ENCODE data around the gene ARID5B. TPM values are rescaled to one million over a fixed set of nuclear protein-coding genes. Genes with fewer than 3 reads are reported as not detected.

Gene ARID5B
- total RNA-seq, 2 donors from 2014 or later: 60.7 to 80.4 TPM

DNA sequence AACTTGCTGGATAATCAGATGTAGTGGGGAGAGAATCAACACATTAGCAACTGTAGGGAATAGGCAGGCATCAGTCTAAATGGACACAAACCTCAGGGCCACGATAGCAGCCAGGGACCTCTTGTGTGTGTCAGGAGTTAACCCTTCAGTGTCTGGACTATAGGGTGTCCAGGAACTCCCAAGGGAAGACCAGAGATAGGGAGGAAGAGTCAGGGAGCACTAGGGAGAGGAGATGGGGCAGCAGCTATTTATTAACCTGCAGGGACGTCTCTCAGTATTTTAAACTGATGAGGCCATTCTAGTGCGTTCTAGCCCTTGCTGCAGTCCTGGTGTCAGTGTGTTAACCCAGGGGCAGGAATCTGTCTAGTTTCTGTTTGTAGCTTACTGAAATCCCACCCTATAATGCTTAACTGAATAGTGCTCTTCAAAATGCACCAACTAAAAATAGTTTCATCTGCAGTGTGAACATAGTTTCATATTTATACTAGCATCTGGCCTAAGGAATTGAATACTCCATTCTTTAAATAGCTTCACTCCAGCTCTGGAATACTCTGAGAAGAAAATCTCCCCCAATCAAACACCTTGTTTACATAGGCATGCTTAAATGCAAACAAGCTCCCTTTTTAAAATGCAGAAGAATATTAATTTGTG lies 62.7 kb downstream of the ARID5B start:
- no peaks in the 10 kb centered on the region for H3K9me3 ChIP-seq
- TF ChIP-seq, protein P1, sequence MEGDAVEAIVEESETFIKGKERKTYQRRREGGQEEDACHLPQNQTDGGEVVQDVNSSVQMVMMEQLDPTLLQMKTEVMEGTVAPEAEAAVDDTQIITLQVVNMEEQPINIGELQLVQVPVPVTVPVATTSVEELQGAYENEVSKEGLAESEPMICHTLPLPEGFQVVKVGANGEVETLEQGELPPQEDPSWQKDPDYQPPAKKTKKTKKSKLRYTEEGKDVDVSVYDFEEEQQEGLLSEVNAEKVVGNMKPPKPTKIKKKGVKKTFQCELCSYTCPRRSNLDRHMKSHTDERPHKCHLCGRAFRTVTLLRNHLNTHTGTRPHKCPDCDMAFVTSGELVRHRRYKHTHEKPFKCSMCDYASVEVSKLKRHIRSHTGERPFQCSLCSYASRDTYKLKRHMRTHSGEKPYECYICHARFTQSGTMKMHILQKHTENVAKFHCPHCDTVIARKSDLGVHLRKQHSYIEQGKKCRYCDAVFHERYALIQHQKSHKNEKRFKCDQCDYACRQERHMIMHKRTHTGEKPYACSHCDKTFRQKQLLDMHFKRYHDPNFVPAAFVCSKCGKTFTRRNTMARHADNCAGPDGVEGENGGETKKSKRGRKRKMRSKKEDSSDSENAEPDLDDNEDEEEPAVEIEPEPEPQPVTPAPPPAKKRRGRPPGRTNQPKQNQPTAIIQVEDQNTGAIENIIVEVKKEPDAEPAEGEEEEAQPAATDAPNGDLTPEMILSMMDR (IDR thresholded peaks at IDR 0.05): no peak
- no peaks in the 10 kb centered on the region for H3K36me3 ChIP-seq
- H3K27ac ChIP-seq: peak overlapping the region; percentile 45 to 61
- ATAC-seq (ENCODE audit: insufficient number of reproducible peaks, low FRiP score, low read depth) (no peak), DNase-seq (ENCODE audit: low spot score) (no peak)
- peak overlapping the region; percentile 56 for H3K4me3 ChIP-seq
- H3K4me1 ChIP-seq (ENCODE audit: control insufficient read depth in 1 of 2, low read depth in 2 of 2): peaks cover 15 to 34% of the 10 kb centered on the region in 2 donors
- no peaks in the 10 kb centered on the region for H3K27me3 ChIP-seq (replicated peaks; ENCODE audit: insufficient read depth)

DNA sequence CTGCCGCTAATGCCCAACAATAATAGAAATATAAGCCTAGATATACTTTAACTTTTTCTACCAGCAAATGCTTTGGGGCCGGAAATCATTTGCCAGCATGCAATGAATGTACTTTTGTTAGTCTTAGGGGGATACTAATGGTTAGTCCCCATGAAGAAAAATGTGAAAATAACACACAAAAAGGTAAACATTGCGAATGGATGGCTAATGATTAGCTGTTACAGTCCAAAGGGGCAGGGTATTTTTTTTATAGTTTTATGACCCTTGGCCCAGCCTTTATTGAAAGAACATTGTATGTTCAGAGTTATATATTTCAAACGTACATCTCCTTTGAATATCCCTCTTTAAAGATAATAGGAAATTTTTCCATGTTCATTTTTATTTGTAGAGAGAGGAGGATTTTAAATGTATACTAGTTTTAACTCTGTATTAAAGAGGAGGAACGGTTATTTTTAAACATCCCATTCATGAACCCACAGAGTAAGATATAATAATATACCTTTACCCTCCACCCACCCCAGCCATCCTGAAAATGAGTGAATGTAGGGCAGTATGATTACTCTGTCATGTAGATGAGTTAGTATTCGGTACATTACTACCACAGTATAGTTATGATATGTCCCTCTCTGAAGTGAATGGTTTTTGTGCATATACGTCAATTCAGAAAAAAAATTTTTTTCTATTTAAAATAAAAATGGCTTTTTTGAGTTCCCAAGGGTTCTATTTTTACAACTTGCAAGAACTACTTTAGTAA lies 63.6 kb downstream of the ARID5B start:
- peaks cover 15 to 34% of the 10 kb centered on the region in 2 donors for H3K4me1 ChIP-seq (ENCODE audit: control insufficient read depth in 1 of 2, low read depth in 2 of 2)
- DNase-seq (ENCODE audit: low spot score): no peak
- H3K27ac ChIP-seq: peak overlapping the region; percentile 30 to 61
- no peak for ATAC-seq (ENCODE audit: insufficient number of reproducible peaks, low FRiP score, low read depth)
- H3K9me3 ChIP-seq: no peaks in the 10 kb centered on the region
- TF ChIP-seq, protein P1 (IDR thresholded peaks at IDR 0.05): no peak
- no peaks in the 10 kb centered on the region for H3K27me3 ChIP-seq (replicated peaks; ENCODE audit: insufficient read depth)
- H3K4me3 ChIP-seq: peak overlapping the region; percentile 56
- H3K36me3 ChIP-seq: no peaks in the 10 kb centered on the region

DNA sequence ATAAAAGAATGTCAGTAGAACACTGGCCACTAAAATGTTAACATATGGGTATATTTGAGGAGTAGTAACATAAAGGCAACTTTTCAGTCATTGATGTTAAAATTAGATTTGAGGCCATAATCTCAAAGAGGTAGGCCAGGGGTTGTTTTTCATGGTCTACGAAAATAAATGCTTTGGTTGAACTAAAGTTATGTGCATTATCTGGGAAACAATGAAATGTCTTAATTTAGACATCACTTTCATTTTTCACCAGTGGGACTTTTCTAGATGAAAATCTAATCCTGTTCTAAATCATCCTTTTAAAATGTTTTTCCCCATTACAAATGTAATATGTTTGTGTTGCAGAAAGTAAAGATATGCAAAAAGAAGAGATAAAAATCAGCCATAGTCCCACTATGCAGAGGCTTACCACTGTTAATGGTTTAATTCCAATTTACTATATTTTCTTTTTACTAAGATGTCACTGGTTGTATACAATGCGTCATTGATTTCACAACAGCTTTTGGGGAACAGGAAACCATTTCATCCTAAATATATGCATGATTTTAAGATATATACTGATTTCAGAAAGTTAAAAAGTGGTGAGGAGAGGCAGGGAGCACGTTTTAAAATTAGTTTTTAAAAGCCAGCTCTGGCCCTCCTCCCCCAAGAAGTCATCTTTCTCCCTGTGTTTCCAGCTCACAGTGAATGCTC lies 64.3 kb downstream of the ARID5B start:
- ATAC-seq (ENCODE audit: insufficient number of reproducible peaks, low FRiP score, low read depth) (no peak), DNase-seq (ENCODE audit: low spot score) (no peak)
- Histone ChIP-seq H3K27ac (no peak overlapping the region), H3K4me3 (no peak overlapping the region), H3K36me3 (no peaks in the 10 kb centered on the region), H3K27me3 (replicated peaks; ENCODE audit: insufficient read depth) (no peaks in the 10 kb centered on the region), H3K9me3 (no peaks in the 10 kb centered on the region), H3K4me1 (ENCODE audit: control insufficient read depth in 1 of 2, low read depth in 2 of 2) (peaks cover 15 to 42% of the 10 kb centered on the region in 2 donors)
- TF ChIP-seq, protein P1 (IDR thresholded peaks at IDR 0.05): no peak

DNA sequence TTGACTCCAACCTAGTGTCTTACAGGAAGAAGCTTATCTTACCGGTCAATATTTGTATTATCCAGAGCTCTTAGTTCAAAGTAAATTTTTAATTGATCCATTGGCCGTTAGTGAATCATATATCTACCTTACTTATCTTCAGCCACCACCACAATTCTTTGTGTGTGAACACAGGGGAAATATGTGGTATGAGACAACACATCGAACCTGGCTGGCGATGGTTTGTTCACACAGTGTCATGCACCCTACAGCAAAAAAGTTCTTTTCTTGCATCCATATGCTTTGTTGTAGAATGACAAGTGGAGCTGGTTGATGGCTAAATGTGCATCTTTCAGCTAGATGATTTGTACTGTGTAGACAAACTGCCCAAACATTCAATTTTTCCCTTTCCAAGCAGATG lies 65.8 kb downstream of the ARID5B start:
- Histone ChIP-seq H3K27ac (no peak overlapping the region), H3K4me1 (ENCODE audit: control insufficient read depth in 1 of 2, low read depth in 2 of 2) (peaks cover 15 to 49% of the 10 kb centered on the region in 2 donors), H3K4me3 (no peak overlapping the region), H3K9me3 (no peaks in the 10 kb centered on the region), H3K27me3 (replicated peaks; ENCODE audit: insufficient read depth) (no peaks in the 10 kb centered on the region), H3K36me3 (no peaks in the 10 kb centered on the region)
- TF ChIP-seq, protein P1 (IDR thresholded peaks at IDR 0.05): no peak
- no peak for DNase-seq (ENCODE audit: low spot score)
- no peak for ATAC-seq (ENCODE audit: insufficient number of reproducible peaks, low FRiP score, low read depth)

Measured in thoracic aorta (tissue), 2 donors.